Measurements from ENCODE around the gene ARHGEF2.

ARHGEF2 gene

DNA sequence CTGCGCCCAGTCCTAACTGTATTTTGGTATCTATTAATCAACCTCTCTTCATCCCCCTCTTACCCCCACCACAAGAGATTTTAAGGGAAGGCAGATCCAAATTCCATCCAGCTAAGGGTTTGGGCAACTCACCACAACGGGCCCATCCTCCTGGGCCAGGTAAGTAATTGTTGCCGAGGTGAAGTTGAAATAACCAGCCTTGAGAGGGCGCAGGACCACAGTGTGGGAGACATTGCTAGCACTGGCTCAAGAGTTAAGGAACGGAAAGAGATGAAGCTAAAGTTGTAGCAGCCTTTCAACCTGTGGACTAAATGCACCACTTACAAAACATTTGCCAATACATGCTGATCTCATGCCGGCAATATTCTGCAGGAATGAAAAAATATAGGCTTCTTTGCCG lies 36.5 kb upstream of the ARHGEF2 start:
- Histone ChIP-seq H2AK5ac (ENCODE audit: low read depth, low read length) (no peak overlapping the region), H2BK12ac (ENCODE audit: low read length) (no peak overlapping the region), H2BK120ac (ENCODE audit: low read depth, low read length) (no peak overlapping the region), H3K9me3 (replicated peaks in 1 of 2; ENCODE audit: control insufficient read depth in 2 of 2, insufficient read depth in 1 of 2, low read depth in 1 of 2, low read length in 2 of 2) (peaks cover 0 to 6% of the 10 kb centered on the region in 2 donors), H3K27me3 (ENCODE audit: control insufficient read depth in 3 of 3, insufficient read depth in 3 of 3, low read depth in 1 of 3, low read length in 3 of 3) (no peaks in the 10 kb centered on the region), H3K4me3 (ENCODE audit: low read length in 2 of 2) (no peak overlapping the region), H3K27ac (replicated peaks; ENCODE audit: low read length) (no peak overlapping the region), H2BK5ac (ENCODE audit: low read length) (no peak overlapping the region), H3K36me3 (replicated peaks in 1 of 2; ENCODE audit: control insufficient read depth in 2 of 2, insufficient read depth in 2 of 2, low read length in 2 of 2) (peaks cover 33 to 97% of the 10 kb centered on the region in 2 donors), H3K4ac (ENCODE audit: low read length) (no peak overlapping the region), H3K9ac (ENCODE audit: low read depth, low read length, poor library complexity) (no peak overlapping the region), H3K4me1 (ENCODE audit: control insufficient read depth in 2 of 2, insufficient read depth in 1 of 2, low read depth in 1 of 2, low read length in 2 of 2) (peaks cover 4 to 5% of the 10 kb centered on the region in 2 donors), H3K18ac (ENCODE audit: low read length) (no peak overlapping the region), H3K14ac (ENCODE audit: low read length) (no peak overlapping the region), H3K4me2 (ENCODE audit: insufficient read depth, low read length, poor library complexity, severe bottlenecking) (no peak overlapping the region), H2AFZ (ENCODE audit: low read length) (no peak overlapping the region), H3K23ac (ENCODE audit: low read depth, low read length, poor library complexity) (no peak overlapping the region), H4K91ac (ENCODE audit: low read depth, low read length, poor library complexity) (no peak overlapping the region), H2BK15ac (ENCODE audit: low read length) (no peak overlapping the region), H4K8ac (ENCODE audit: low read depth, low read length) (no peak overlapping the region), H3K79me1 (ENCODE audit: low read depth, low read length) (peaks cover 1% of the 10 kb centered on the region)
- DNase-seq (ENCODE audit: low spot score): no peak
- WGBS, 2 donors (ENCODE audit: extremely low coverage in 2 of 2, insufficient read length in 2 of 2, insufficient replicate concordance in 1 of 2): no CpG with 5 or more reads among the region's 7 CpGs

DNA sequence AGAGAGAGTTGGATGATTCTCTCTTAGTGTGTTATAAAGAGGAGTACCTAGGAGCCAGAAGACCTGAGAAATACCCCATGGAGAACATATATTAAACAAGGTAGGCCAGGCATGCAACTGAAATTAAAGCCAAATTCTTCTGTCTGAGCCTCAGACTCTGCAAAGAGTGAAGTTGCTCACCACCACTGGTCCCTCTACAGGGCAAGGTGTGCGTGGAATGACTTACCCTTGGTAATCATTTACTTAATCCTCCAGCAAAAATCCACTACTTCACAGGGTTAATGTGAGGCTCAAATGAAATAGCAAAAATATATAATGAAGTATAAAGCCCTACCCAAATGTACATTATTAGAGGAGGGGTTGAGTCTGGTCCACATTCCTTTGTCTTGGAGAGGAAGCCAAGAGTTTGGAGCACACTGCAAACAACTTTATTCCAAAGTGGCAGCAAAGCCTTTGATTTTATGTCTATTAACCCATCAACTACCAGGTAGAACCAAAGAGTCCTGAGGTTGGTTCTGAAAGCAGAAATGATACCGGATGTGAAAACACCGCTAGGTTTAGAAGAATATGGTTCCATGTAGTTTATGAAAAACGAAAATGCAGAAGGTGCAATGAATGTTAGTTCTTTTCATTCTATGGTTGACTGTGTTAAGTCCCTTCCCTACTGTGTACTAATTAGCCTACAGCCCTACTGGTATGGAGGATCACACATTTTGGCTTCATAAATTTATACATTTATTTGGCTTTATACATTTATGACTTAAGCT lies 33.9 kb upstream of the ARHGEF2 start:
- Histone ChIP-seq H2BK5ac (ENCODE audit: low read length) (no peak overlapping the region), H3K4me3 (ENCODE audit: low read length in 2 of 2) (no peak overlapping the region), H2BK15ac (ENCODE audit: low read length) (no peak overlapping the region), H3K9me3 (replicated peaks in 1 of 2; ENCODE audit: control insufficient read depth in 2 of 2, insufficient read depth in 1 of 2, low read depth in 1 of 2, low read length in 2 of 2) (peaks cover 0 to 4% of the 10 kb centered on the region in 2 donors), H3K14ac (ENCODE audit: low read length) (no peak overlapping the region), H2AFZ (ENCODE audit: low read length) (no peak overlapping the region), H3K79me1 (ENCODE audit: low read depth, low read length) (no peaks in the 10 kb centered on the region), H3K27me3 (ENCODE audit: control insufficient read depth in 3 of 3, insufficient read depth in 3 of 3, low read depth in 1 of 3, low read length in 3 of 3) (no peaks in the 10 kb centered on the region), H2BK120ac (ENCODE audit: low read depth, low read length) (no peak overlapping the region), H4K91ac (ENCODE audit: low read depth, low read length, poor library complexity) (no peak overlapping the region), H3K27ac (replicated peaks; ENCODE audit: low read length) (no peak overlapping the region), H2AK5ac (ENCODE audit: low read depth, low read length) (no peak overlapping the region), H3K36me3 (replicated peaks in 1 of 2; ENCODE audit: control insufficient read depth in 2 of 2, insufficient read depth in 2 of 2, low read length in 2 of 2) (peaks cover 31 to 90% of the 10 kb centered on the region in 2 donors), H3K9ac (ENCODE audit: low read depth, low read length, poor library complexity) (no peak overlapping the region), H3K23ac (ENCODE audit: low read depth, low read length, poor library complexity) (no peak overlapping the region), H4K8ac (ENCODE audit: low read depth, low read length) (no peak overlapping the region), H2BK12ac (ENCODE audit: low read length) (no peak overlapping the region), H3K4me2 (ENCODE audit: insufficient read depth, low read length, poor library complexity, severe bottlenecking) (no peak overlapping the region), H3K18ac (ENCODE audit: low read length) (no peak overlapping the region), H3K4me1 (ENCODE audit: control insufficient read depth in 2 of 2, insufficient read depth in 1 of 2, low read depth in 1 of 2, low read length in 2 of 2) (peaks cover 8 to 15% of the 10 kb centered on the region in 2 donors), H3K4ac (ENCODE audit: low read length) (no peak overlapping the region)
- WGBS, 2 donors (ENCODE audit: extremely low coverage in 2 of 2, insufficient read length in 2 of 2, insufficient replicate concordance in 1 of 2): no CpG with 5 or more reads among the region's 4 CpGs
- DNase-seq (ENCODE audit: low spot score): no peak

DNA sequence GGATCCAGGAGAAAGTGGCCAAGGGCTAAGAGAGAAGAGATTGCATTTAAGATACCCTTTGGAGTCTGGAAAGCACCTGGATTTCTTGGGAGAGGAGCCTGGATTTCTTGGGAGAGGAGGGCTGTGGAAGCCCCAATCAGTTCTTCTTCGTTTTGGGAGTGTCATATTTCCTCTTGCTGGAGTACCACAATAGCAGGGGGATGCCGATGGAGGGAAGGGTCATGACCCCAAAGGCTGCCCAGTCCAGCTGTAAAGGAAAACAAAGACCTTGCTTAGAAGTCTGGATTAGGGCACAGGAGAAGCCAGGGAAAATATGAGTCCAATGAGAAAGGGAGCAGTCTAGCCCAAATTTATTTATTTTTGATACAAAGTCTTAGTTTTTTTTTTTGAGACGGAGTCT lies 31.1 kb upstream of the ARHGEF2 start:
- H3K18ac ChIP-seq (ENCODE audit: low read length): no peak overlapping the region
- H3K4me3 ChIP-seq (ENCODE audit: low read length in 2 of 2): no peak overlapping the region
- H2AFZ ChIP-seq (ENCODE audit: low read length): no peak overlapping the region
- H4K8ac ChIP-seq (ENCODE audit: low read depth, low read length): no peak overlapping the region
- H4K91ac ChIP-seq (ENCODE audit: low read depth, low read length, poor library complexity): no peak overlapping the region
- H3K23ac ChIP-seq (ENCODE audit: low read depth, low read length, poor library complexity): no peak overlapping the region
- no peak overlapping the region for H2BK120ac ChIP-seq (ENCODE audit: low read depth, low read length)
- H2BK15ac ChIP-seq (ENCODE audit: low read length): no peak overlapping the region
- DNase-seq (ENCODE audit: low spot score): peak; percentile 72
- peak overlapping the region; percentile 81 for H3K27ac ChIP-seq (replicated peaks; ENCODE audit: low read length)
- no peak overlapping the region for H3K9ac ChIP-seq (ENCODE audit: low read depth, low read length, poor library complexity)
- H3K4me1 ChIP-seq (ENCODE audit: control insufficient read depth in 2 of 2, insufficient read depth in 1 of 2, low read depth in 1 of 2, low read length in 2 of 2): peaks cover 8 to 21% of the 10 kb centered on the region in 2 donors
- H3K36me3 ChIP-seq (replicated peaks in 1 of 2; ENCODE audit: control insufficient read depth in 2 of 2, insufficient read depth in 2 of 2, low read length in 2 of 2): peaks cover 21 to 72% of the 10 kb centered on the region in 2 donors
- H3K79me1 ChIP-seq (ENCODE audit: low read depth, low read length): no peaks in the 10 kb centered on the region
- WGBS, 2 donors (ENCODE audit: extremely low coverage in 2 of 2, insufficient read length in 2 of 2, insufficient replicate concordance in 1 of 2): no CpG with 5 or more reads among the region's 3 CpGs
- H3K4ac ChIP-seq (ENCODE audit: low read length): no peak overlapping the region
- H2AK5ac ChIP-seq (ENCODE audit: low read depth, low read length): no peak overlapping the region
- H3K14ac ChIP-seq (ENCODE audit: low read length): no peak overlapping the region
- H3K27me3 ChIP-seq (ENCODE audit: control insufficient read depth in 3 of 3, insufficient read depth in 3 of 3, low read depth in 1 of 3, low read length in 3 of 3): no peaks in the 10 kb centered on the region
- H2BK12ac ChIP-seq (ENCODE audit: low read length): no peak overlapping the region
- H3K9me3 ChIP-seq (replicated peaks in 1 of 2; ENCODE audit: control insufficient read depth in 2 of 2, insufficient read depth in 1 of 2, low read depth in 1 of 2, low read length in 2 of 2): no peaks in the 10 kb centered on the region
- H2BK5ac ChIP-seq (ENCODE audit: low read length): no peak overlapping the region
- H3K4me2 ChIP-seq (ENCODE audit: insufficient read depth, low read length, poor library complexity, severe bottlenecking): peak overlapping the region; percentile 29

DNA sequence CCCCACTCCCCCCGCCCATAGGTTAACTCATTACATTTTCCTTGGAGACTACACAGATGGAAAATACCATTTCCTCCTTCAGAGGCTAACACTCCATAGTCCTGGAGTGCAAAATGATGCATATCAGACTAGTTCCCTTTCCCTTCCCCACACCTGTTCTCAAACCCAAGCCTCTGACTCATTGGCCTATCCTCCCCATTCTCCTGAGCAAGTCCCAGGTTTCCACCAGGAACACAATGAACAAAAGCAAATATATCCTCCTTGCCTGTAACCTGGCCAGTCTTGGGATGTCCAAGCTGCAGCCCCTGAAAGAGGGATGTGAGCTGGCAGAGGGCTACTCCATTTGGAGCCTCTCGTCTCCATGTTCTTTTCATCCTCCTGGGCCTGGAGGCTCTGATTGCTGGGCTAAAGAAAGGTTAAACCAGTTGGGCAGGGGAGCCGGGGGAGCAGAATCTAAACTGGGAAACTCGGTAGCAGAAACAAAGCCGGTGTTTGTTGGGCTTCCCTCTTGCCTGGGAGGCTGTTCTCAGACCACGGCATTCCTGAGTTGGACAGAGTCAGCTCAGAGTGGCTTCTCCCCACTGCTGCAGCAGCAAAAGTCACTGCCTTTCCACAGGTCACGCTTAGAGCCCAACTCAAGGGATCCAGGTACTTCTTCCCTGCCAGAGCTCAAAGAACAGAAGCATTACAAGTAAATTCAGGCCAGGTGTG lies 28.5 kb upstream of the ARHGEF2 start:
- Histone ChIP-seq H3K4me1 (ENCODE audit: control insufficient read depth in 2 of 2, insufficient read depth in 1 of 2, low read depth in 1 of 2, low read length in 2 of 2) (peaks cover 8 to 24% of the 10 kb centered on the region in 2 donors), H3K4me3 (ENCODE audit: low read length in 2 of 2) (no peak overlapping the region), H3K14ac (ENCODE audit: low read length) (no peak overlapping the region), H3K36me3 (replicated peaks in 1 of 2; ENCODE audit: control insufficient read depth in 2 of 2, insufficient read depth in 2 of 2, low read length in 2 of 2) (peaks cover 16 to 46% of the 10 kb centered on the region in 2 donors), H2AK5ac (ENCODE audit: low read depth, low read length) (peak overlapping the region; percentile 85), H3K79me1 (ENCODE audit: low read depth, low read length) (no peaks in the 10 kb centered on the region), H2AFZ (ENCODE audit: low read length) (no peak overlapping the region), H3K23ac (ENCODE audit: low read depth, low read length, poor library complexity) (no peak overlapping the region), H3K9ac (ENCODE audit: low read depth, low read length, poor library complexity) (peak overlapping the region; percentile 14), H3K4me2 (ENCODE audit: insufficient read depth, low read length, poor library complexity, severe bottlenecking) (no peak overlapping the region), H2BK5ac (ENCODE audit: low read length) (no peak overlapping the region), H2BK120ac (ENCODE audit: low read depth, low read length) (no peak overlapping the region), H2BK12ac (ENCODE audit: low read length) (no peak overlapping the region), H3K9me3 (replicated peaks in 1 of 2; ENCODE audit: control insufficient read depth in 2 of 2, insufficient read depth in 1 of 2, low read depth in 1 of 2, low read length in 2 of 2) (no peaks in the 10 kb centered on the region), H4K91ac (ENCODE audit: low read depth, low read length, poor library complexity) (no peak overlapping the region), H3K27me3 (ENCODE audit: control insufficient read depth in 3 of 3, insufficient read depth in 3 of 3, low read depth in 1 of 3, low read length in 3 of 3) (no peaks in the 10 kb centered on the region), H3K18ac (ENCODE audit: low read length) (peak overlapping the region; percentile 86), H2BK15ac (ENCODE audit: low read length) (no peak overlapping the region), H3K4ac (ENCODE audit: low read length) (no peak overlapping the region), H3K27ac (replicated peaks; ENCODE audit: low read length) (peak overlapping the region; percentile 44), H4K8ac (ENCODE audit: low read depth, low read length) (no peak overlapping the region)
- no CpG with 5 or more reads among the region's 7 CpGs for WGBS, 2 donors (ENCODE audit: extremely low coverage in 2 of 2, insufficient read length in 2 of 2, insufficient replicate concordance in 1 of 2)
- no peak for DNase-seq (ENCODE audit: low spot score)
